GM12865 (cell line): ENCODE data around the gene GYPC.
"Not testable (repeated sequence)": the region's sequence is repeated elsewhere in the genome, so short reads cannot be mapped to it uniquely, and the experiment has no call there.

ENCODE experiments used
- DNase-seq: peaks from one replicate; pipeline ENCODE4 v3.0.0; 2010; ENCODE audit warnings: low read depth
- H3K4me3 ChIP-seq: 2 replicates; pipeline ENCODE4 v1.5.1; 2011; ENCODE audit warnings: mild to moderate bottlenecking, low read depth, low read length, control low read depth
- TF ChIP-seq, protein P1 (sequence below): IDR thresholded peaks from 2 replicates; pipeline ENCODE4 v1.5.1; 2011; ENCODE audit warnings: low read length, control low read depth, low read depth, inconsistent platforms; ENCODE audit not compliant: insufficient read depth; ENCODE audit errors: missing control alignments

Gene GYPC

DNA sequence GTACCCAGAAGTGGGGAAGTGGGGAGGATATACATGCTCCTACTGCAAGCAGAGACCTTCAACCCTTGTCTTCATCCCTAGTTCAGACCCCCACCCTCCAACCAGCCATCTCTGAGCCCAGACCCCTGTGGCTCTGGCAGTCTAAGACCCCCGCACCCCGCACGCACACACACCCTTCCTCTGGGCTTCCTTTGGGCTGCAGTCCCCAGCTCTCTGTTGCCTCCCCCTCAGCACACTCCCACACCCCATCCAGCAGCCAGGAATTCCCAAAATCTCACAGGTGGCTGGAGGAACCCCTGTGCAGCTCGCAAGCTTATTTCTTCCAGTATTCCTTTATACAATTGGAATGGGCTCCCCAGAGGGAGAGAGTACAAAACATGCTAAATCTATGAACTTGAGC is 13.9 kb upstream of the GYPC start:
- TF ChIP-seq, protein P1, sequence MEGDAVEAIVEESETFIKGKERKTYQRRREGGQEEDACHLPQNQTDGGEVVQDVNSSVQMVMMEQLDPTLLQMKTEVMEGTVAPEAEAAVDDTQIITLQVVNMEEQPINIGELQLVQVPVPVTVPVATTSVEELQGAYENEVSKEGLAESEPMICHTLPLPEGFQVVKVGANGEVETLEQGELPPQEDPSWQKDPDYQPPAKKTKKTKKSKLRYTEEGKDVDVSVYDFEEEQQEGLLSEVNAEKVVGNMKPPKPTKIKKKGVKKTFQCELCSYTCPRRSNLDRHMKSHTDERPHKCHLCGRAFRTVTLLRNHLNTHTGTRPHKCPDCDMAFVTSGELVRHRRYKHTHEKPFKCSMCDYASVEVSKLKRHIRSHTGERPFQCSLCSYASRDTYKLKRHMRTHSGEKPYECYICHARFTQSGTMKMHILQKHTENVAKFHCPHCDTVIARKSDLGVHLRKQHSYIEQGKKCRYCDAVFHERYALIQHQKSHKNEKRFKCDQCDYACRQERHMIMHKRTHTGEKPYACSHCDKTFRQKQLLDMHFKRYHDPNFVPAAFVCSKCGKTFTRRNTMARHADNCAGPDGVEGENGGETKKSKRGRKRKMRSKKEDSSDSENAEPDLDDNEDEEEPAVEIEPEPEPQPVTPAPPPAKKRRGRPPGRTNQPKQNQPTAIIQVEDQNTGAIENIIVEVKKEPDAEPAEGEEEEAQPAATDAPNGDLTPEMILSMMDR: no peak
- no peak for DNase-seq

DNA sequence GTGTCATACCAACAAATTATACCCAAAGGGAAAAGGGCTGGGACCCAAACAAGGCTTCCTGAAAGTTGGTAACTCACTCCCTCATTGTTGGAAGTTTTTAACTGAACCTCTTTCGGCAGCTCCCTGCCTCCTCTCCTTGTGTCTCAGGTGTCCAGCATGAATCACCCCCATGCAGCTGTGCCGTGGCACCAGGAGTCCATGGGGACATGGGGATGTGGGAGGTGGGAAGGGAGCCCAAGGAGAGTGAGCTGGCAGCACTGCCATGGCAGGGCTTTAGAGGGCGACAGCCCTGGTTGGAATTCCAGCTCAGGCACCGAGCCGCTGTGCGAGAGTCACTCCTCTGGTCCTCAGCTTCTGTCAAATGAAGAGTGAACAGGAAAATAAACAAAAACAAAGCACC is 12.5 kb upstream of the GYPC start:
- H3K4me3 ChIP-seq: no peak overlapping the region
- TF ChIP-seq, protein P1: no peak
- DNase-seq: no peak

More for the DNA sequence above, 13.9 kb upstream of the GYPC start:
- H3K4me3 ChIP-seq: no peak overlapping the region

DNA sequence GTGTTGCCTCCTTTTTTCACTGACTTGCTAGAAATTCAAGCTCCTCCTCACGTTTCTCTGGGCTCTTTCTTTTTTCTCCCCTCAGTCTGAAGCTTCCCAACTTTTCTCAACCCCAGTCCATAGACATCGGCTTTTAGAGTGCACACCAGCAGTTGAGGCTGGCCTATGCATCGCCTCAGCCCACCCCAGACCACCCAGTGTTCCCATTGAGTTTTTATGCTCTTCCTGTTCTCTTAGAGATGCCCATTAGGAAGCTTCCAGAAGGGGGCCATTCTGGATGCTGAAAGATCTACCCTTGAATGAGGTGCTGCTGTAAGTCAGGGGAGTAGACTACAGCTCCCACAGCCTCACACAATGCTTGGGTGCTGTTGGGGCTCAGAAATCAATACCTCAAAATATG is 12.0 kb upstream of the GYPC start:
- TF ChIP-seq, protein P1: no peak
- no peak overlapping the region for H3K4me3 ChIP-seq

DNA sequence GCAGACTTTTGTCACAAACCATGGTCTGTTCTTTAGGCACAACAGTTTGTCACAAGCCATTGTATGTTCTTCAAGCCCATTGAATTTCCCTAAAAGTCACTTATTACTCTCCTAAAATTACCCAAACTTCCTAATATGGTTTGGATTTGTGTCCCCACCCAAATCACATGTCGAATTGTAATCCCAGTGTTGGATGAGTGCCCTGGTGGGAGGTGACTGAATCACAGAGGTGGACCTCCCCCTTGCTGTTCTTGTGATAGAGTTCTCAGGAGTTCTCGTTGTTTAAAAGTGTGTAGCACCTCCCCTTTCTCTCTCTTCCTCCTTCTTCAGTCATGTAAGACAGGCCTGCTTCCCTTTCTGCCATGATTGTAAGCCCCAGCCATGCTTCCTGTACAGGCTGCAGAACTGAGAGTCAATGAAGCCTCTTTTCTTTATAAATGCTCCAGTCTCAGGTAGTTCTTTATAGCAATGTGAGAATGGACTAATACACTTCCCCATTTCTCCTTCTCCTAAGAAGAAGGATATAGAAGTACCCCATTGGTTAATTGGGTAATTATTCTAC is 11.2 kb upstream of the GYPC start:
- H3K4me3 ChIP-seq: no peak overlapping the region
- peak; percentile 57 for DNase-seq
- TF ChIP-seq, protein P1: no peak

More for the DNA sequence above, 12.0 kb upstream of the GYPC start:
- DNase-seq: no peak

DNA sequence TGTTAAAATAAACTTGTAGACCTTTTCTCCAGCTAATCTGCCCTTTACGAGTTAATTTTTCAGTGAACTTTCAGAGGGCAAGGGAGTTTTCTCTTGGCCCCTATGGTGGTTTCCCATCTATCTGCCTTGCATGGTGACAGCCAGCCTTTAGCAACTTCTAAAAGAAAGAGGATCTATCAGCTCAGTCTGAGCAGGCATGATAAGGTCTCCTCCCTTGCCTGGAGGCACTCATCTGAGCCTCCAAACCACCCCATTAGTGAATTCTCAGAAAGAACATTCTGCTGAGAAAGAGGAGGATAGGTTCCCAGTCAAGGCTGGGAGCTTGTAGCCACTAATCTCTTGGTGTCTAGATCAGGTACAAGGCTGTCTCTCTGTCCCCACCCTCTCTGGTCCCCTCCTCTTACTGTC is 10.7 kb upstream of the GYPC start:
- DNase-seq: no peak
- no peak overlapping the region for H3K4me3 ChIP-seq
- TF ChIP-seq, protein P1: no peak

DNA sequence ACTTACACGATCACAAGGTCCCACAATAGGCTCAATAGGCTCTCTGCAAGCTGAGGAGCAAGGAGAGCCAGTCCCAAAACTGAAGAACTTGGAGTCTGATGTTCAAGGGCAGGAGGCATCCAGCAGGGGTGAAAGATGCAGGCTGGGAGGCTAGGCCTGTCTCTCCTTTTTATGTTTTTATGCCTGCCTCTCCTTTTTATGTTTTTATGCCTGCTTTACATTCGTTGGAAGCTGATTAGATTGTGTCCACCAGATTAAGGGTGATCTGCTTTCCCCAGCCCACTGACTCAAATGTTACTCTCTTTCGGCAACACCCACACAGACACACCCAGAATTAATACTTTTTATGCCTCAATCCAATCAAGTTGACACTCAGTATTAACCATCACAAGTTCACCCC is 9.9 kb upstream of the GYPC start:
- TF ChIP-seq, protein P1: no peak
- DNase-seq: no peak
- no peak overlapping the region for H3K4me3 ChIP-seq

DNA sequence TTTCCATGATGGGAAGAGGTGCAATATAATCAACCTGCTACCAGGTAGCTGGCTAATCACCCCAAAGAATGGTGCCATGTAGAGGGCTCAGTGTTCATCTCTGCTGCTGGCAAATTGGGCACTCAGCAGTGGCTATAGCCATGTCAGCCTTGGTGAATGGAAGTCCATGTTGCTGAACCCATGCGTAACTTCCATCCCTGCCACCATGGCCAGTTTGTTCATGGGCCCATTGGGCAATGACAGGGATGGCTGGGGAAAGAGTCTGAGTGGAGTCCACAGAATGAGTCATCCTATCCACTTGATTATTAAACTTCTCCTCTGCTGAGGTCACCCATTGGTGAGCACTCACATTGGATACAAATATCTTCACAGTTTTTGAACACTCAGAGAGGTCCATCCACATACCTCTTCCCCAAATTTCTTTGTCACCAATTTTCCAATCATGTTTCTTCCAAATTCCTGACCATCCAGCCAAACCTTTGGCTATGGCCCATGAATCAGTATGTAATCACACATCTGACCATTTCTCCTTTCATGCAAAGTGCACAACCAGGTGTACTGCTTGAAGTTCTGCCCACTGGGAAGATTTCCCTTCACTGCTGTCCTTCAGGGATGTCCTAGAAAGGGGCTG is 8.1 kb upstream of the GYPC start:
- not testable (repeated sequence) for DNase-seq

DNA sequence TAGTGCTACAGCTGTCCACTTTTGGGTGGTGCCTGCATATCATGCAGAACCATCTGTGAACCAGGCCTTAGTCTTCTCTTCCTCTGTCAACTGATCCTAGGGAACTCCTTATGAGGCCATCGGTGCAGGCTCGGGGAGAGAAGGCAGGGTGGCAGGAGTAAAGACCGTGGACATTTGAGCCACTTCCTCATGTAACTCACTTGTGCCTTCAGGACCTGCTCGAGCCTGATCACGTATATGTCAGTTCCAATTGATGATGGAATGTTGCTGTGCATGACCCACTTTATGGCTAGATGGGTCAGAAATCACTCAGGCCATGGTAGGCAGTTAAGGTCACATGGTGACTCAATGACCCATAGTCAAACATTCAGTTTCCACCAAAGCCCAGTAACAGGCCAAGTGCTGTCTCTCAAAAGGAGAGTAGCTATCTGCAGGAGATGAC is 7.6 kb upstream of the GYPC start:
- H3K4me3 ChIP-seq, DNase-seq: not testable (repeated sequence)

More for the DNA sequence above, 8.1 kb upstream of the GYPC start:
- not testable (repeated sequence) for H3K4me3 ChIP-seq
